LNCaP clone FGC (cell line): ENCODE measurements around the gene CCR3.

Source experiments
- DNase-seq: peaks from one replicate; pipeline ENCODE4 v3.0.0-alpha.2; 2011; ENCODE audit warnings: low read depth
- H3K4me3 ChIP-seq: 2 replicates; pipeline ENCODE4 v1.5.1; 2011; ENCODE audit warnings: mild to moderate bottlenecking, low read depth, low read length, control low read depth
- TF ChIP-seq, protein P1 (sequence below): IDR thresholded peaks from 2 replicates; pipeline ENCODE4 v1.5.1; 2012; ENCODE audit warnings: mild to moderate bottlenecking; ENCODE audit not compliant: control insufficient read depth, insufficient read depth; ENCODE audit errors: extremely low read depth

The CCR3 gene

DNA sequence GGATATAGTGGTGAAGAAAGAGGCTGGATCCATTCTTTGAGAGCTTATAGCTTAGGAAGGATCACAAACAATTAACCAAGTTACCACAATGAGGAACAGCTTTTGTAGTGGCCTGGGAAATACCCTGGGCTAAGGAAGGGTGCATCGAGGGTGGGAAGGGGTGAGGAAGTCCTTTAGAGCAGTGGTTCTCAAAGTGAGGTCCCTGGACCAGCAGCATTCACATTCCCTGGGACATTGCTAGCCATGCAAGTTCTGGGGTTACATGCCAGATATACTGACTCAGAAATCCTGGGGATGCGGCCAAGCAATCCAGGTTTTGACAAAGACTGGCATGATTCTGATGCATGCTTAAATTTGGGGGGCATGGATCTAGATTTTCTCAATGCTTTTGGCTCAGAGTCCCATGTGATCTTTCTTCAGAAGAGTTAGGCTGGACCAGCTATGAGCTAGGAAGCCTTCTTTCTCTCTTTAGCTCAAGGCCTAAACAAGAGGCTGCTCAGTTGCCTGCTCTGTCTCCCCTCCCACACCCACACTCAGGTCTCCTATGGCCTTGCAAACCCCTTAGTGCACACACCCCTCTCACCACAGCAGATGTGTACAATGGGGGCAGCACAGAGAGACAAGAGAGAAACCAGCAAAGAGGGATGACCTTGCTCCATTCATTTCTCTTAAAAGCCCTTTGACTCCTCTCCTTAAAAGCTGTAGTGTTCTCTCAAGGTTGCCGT is 32.4 kb upstream of the CCR3 start:
- no peak for DNase-seq
- no peak overlapping the region for H3K4me3 ChIP-seq
- TF ChIP-seq, protein P1, sequence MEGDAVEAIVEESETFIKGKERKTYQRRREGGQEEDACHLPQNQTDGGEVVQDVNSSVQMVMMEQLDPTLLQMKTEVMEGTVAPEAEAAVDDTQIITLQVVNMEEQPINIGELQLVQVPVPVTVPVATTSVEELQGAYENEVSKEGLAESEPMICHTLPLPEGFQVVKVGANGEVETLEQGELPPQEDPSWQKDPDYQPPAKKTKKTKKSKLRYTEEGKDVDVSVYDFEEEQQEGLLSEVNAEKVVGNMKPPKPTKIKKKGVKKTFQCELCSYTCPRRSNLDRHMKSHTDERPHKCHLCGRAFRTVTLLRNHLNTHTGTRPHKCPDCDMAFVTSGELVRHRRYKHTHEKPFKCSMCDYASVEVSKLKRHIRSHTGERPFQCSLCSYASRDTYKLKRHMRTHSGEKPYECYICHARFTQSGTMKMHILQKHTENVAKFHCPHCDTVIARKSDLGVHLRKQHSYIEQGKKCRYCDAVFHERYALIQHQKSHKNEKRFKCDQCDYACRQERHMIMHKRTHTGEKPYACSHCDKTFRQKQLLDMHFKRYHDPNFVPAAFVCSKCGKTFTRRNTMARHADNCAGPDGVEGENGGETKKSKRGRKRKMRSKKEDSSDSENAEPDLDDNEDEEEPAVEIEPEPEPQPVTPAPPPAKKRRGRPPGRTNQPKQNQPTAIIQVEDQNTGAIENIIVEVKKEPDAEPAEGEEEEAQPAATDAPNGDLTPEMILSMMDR: no peak

DNA sequence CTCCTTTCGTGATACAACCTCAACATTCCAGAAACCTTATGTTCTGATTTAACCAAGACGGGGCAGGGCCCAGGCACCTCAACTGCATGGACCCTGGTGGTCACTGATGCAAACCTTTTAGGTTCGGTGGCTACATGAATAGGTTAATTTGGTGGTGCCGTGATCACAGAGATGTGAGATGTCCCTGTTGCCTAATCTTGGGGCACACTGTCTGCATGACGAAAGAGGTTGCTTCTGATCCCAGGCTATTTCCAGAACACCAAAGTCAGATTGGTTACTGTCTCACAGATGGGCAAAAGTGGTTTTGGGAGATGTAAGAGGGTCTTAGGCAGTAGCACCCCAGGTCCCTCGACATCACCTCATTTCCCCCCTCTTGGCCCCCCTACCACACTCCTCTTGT is 30.2 kb upstream of the CCR3 start:
- no peak for DNase-seq
- no peak overlapping the region for H3K4me3 ChIP-seq
- TF ChIP-seq, protein P1: no peak

DNA sequence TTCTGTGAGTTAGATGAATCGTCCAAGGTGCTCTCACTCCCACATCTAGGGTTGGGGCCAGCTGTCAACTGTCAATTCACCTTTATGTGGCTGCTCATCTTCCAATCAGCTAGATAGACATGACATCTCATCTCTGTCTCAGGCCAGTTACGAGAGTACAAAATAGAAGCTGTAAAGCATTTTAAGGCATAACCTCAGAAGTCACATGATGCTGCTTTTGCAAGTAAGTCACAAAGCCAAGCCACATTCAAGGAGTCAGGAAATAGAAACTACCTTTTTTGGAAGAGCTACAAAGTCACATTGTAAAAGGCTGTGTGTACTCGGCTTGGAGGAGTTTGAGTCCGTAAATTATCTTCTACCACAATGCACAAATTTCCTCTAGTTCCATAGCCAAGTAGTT is 29.1 kb upstream of the CCR3 start:
- TF ChIP-seq, protein P1: no peak
- DNase-seq: no peak
- H3K4me3 ChIP-seq: no peak overlapping the region

DNA sequence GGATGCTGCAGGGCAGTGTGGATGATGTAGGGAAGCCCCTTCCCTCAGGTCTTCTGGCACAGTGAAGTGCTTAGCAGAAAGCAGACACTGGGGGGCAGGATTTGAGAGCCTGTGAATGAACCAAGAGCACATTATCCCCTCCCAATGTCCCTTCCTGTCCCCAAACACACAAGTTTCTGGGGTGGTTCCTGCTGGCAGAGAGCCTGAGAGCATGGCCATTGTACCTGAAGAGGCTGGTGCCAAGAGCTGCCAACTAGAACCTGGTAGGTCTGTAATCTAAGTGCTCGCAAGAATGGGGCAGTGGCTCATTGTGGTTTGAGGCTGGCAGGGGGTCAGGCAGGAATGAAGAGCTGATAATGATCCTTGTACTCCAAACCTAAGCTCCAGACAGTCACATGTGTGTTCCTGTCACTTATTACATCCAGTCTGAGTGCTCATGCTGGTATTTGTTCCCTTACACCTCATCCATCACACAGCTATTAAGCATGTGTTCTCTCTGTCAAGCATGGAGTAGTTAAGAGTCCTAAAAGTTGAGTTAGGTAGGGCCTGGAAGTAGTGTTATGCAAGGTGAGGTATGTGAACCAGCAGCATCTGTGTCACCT is 27.4 kb upstream of the CCR3 start:
- TF ChIP-seq, protein P1: peak; percentile 24; the same call in 1 of the 2 replicates
- DNase-seq: no peak
- H3K4me3 ChIP-seq: no peak overlapping the region

DNA sequence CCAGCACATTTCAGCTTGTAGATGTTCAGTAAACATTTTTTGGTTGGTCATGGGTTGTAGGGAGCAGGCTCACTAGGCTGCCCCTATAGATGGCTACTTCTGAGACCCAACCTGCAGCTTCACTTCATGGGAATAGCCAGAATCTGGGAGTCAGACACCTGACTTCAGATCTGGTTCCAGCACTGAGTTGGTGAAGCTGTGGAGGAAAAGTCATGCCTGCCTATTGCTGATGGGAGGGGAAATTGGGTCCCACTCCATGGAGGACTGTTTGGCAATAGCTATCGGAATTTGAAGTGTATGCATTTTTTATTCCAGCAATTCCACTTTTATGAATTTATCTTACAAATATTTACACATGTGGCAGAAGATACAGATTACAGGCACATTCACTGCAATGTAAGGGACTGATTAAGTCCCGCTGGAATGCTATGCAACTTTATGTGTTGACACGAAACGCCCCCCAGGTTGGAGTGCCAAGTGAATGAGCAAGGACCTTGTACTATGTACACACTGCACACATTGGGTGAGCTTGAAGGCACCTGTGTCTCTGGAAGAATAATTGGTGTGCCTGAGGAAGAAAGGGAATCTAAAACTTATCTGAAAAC is 26.3 kb upstream of the CCR3 start:
- DNase-seq: peak; percentile 46
- no peak overlapping the region for H3K4me3 ChIP-seq

DNA sequence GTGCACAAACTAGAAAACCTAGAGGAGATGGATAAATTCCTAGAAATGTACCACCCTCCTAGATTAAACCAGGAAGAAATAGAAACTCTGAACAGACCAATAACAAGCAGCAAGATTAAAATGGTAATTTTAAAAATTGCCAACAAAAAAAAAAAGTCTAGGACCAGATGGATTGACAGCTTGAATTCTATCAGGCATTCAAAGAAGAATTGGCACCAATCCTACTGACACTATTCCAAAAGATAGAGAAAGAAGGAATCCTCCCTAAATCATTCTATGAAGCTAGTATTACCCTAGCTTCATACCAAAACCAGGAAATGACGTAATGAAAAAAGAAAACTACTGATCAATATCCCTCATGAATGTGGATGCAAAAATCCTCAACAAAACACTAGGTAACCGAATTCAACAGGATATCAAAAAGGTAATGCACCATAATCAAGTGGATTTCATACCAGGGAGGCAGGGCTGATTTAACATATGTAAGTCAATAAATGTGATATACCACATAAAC is 24.0 kb upstream of the CCR3 start:
- no peak for DNase-seq
- no peak overlapping the region for H3K4me3 ChIP-seq
- TF ChIP-seq, protein P1: no peak

More for the DNA sequence above, 26.3 kb upstream of the CCR3 start:
- TF ChIP-seq, protein P1: no peak
